Hepatocyte (in vitro differentiated cells): ENCODE data around the gene SHANK1.

Experiments
- CTCF ChIP-seq: fragments of 200-600 bp; sonication (generic); IDR thresholded peaks from 2 replicates; pipeline ENCODE4 v1.5.1; 2016; ENCODE audit warnings: antibody characterized with exemption, mild to moderate bottlenecking; ENCODE audit not compliant: poor library complexity
- EZH2 ChIP-seq: fragments of 200-600 bp; sonication (generic); IDR thresholded peaks from 2 replicates; pipeline ENCODE4 v1.6.1; 2016; ENCODE audit warnings: antibody characterized with exemption, mild to moderate bottlenecking, borderline replicate concordance
- EZH2phosphoT487 ChIP-seq: fragments of 200-600 bp; sonication (generic); IDR thresholded peaks from one replicate; pipeline ENCODE4 v1.6.1; 2018; ENCODE audit warnings: antibody characterized with exemption, mild to moderate bottlenecking, low read depth, moderate library complexity; ENCODE audit not compliant: unreplicated experiment, severe bottlenecking

GRCh38 chr19:50723069-50723468 lies 3.5 kb upstream of the SHANK1 start, which contains the start of gene CLEC11A:
- TF ChIP-seq CTCF (no peak), EZH2phosphoT487 (no peak), EZH2 (no peak)
